GM13977 (cell line): ENCODE measurements around the gene FCHSD2.
"Not testable (repeated sequence)": the region's sequence is repeated elsewhere in the genome, so short reads cannot be mapped to it uniquely, and the experiment has no call there.

Experiments used
- DNase-seq: peaks from one replicate; pipeline ENCODE4 v3.0.0; 2012; ENCODE audit warnings: low spot score
- CTCF ChIP-seq: IDR thresholded peaks from 2 replicates; pipeline ENCODE4 v1.5.1; 2012; ENCODE audit warnings: mild to moderate bottlenecking, control low read depth; ENCODE audit not compliant: insufficient read depth; ENCODE audit errors: extremely low read depth, missing control alignments
- in situ Hi-C: fragments of 300-500 bp; cut with MboI; formaldehyde crosslinking; loops from one replicate; pipeline ENCODE4 v1.12.0; 2022; ENCODE audit warnings: low sequenced_read_pairs, low pct_unique_long_range_greater_than_20kb, mixed read lengths, inconsistent platforms; ENCODE audit not compliant: unreplicated experiment

Gene FCHSD2

GRCh38 chr11:72829884-72830533, 312.1 kb downstream of the FCHSD2 start:
- in situ Hi-C loops = loop anchor here (10.0 kb wide), 1 partner anchor 345 kb away; no protein-coding TSS in a partner anchor
- TF ChIP-seq CTCF = no peak
- no peak for DNase-seq

- no peak for DNase-seq
- TF ChIP-seq CTCF = no peak
- in situ Hi-C loops = no loop called here
These were observed 312.9 kb downstream of the FCHSD2 start for GRCh38 chr11:72829178-72829577.

- in situ Hi-C loops = no loop called here
These were observed 313.4 kb downstream of the FCHSD2 start for GRCh38 chr11:72828692-72829101.

GRCh38 chr11:72828081-72828567, 314.0 kb downstream of the FCHSD2 start:
- in situ Hi-C loops = no loop called here
- TF ChIP-seq CTCF = no peak
- no peak for DNase-seq

More at GRCh38 chr11:72828692-72829101, 313.4 kb downstream of the FCHSD2 start:
- no peak for DNase-seq
- no peak for TF ChIP-seq CTCF

GRCh38 chr11:72827656-72828055, 314.5 kb downstream of the FCHSD2 start:
- in situ Hi-C loops, DNase-seq: not testable (repeated sequence)

- in situ Hi-C loops = no loop called here
- no peak for DNase-seq
- TF ChIP-seq CTCF = no peak
These were observed 315.1 kb downstream of the FCHSD2 start for GRCh38 chr11:72826942-72827480.

GRCh38 chr11:72826191-72826941, 315.8 kb downstream of the FCHSD2 start:
- DNase-seq = no peak
- in situ Hi-C loops = no loop called here
- TF ChIP-seq CTCF = no peak
